H1 (cell line): Measurements from ENCODE around the gene SIRT5. TPM values are rescaled to one million over a fixed set of nuclear protein-coding genes. Genes with fewer than 3 reads are reported as not detected.

Experiments used
- CTCF ChIA-PET: fragments of 300-600 bp; sonication (Branson Sonifier 250); formaldehyde crosslinking; loops from one replicate; lab custom pipeline; 2021; ENCODE audit not compliant: partially characterized antibody; lab: Charles Lee
- POLR2A ChIA-PET: fragments of 300-600 bp; sonication (Branson Sonifier 250); formaldehyde crosslinking; loops from one replicate; lab custom pipeline; 2021; ENCODE audit warnings: inconsistent platforms; ENCODE audit not compliant: partially characterized antibody; lab: Charles Lee
- DNase-seq, 2 experiments: peaks; one replicate each; pipeline versions ENCODE4 v3.0.0 to v3.0.0-alpha.2; 2010 to 2022; ENCODE audit warnings: low spot score in 2 of 2, low read depth in 1 of 2, mixed read lengths in 1 of 2
- FAIRE-seq: peaks from 2 replicates; lab custom pipeline; 2011; peaks lifted over from hg19 to GRCh38; lab: Jason Lieb, UNC
- H2AFZ ChIP-seq: 2 replicates; pipeline ENCODE4 v1.8.1; 2012; ENCODE audit warnings: low read length, inconsistent platforms
- H2AK5ac ChIP-seq: 2 replicates; pipeline ENCODE4 v1.6.1; 2013; ENCODE audit warnings: low read depth, low read length
- H2BK120ac ChIP-seq: replicated peaks from 2 replicates; pipeline ENCODE3; 2013; ENCODE audit warnings: low read depth, low read length, inconsistent platforms
- H2BK12ac ChIP-seq: 2 replicates; pipeline ENCODE4 v1.6.1; 2013; ENCODE audit warnings: low read depth, low read length
- H2BK15ac ChIP-seq: 2 replicates; pipeline ENCODE4 v1.6.1; 2013; ENCODE audit warnings: low read length
- H2BK20ac ChIP-seq: 2 replicates; pipeline ENCODE4 v1.6.1; 2013; ENCODE audit warnings: low read length
- H2BK5ac ChIP-seq: 2 replicates; pipeline ENCODE4 v1.6.1; 2013; ENCODE audit warnings: low read depth, low read length
- H3K14ac ChIP-seq: 2 replicates; pipeline ENCODE4 v1.6.1; 2013; ENCODE audit warnings: inconsistent platforms; ENCODE audit not compliant: insufficient read length
- H3K18ac ChIP-seq: 2 replicates; pipeline ENCODE4 v1.6.1; 2013; ENCODE audit warnings: low read length; ENCODE audit errors: extremely low read depth
- H3K23ac ChIP-seq: 2 replicates; pipeline ENCODE4 v1.6.1; 2013; ENCODE audit warnings: inconsistent platforms; ENCODE audit not compliant: insufficient read length
- H3K23me2 ChIP-seq: 2 replicates; pipeline ENCODE4 v1.6.1; 2013; ENCODE audit warnings: low read depth, low read length
- H3K27ac ChIP-seq: 2 replicates; pipeline ENCODE4 v1.6.1; 2011; ENCODE audit warnings: low read depth, low read length, inconsistent platforms
- H3K27me3 ChIP-seq, 4 experiments: replicated peaks in 1 of 4; 1 replicate in 1 of 4; 2 replicates in 3 of 4; pipeline versions ENCODE4 v1.6.1 to v1.8.1; 2011 to 2013; ENCODE audit warnings: low read length in 3 of 4, mild to moderate bottlenecking in 3 of 4, inconsistent platforms in 2 of 4, mixed read lengths in 2 of 4, moderate library complexity in 1 of 4; ENCODE audit not compliant: control insufficient read depth in 3 of 4, insufficient read depth in 3 of 4; ENCODE audit errors: extremely low read depth in 1 of 4
- H3K36me3 ChIP-seq, 4 experiments: 2 replicates each; pipeline versions ENCODE4 v1.6.1 to v1.8.1; 2011 to 2013; ENCODE audit warnings: mild to moderate bottlenecking in 4 of 4, low read length in 3 of 4, moderate library complexity in 2 of 4, control low read depth in 1 of 4, inconsistent platforms in 1 of 4; ENCODE audit not compliant: insufficient read depth in 4 of 4, control insufficient read depth in 2 of 4
- H3K4ac ChIP-seq: replicated peaks from 2 replicates; pipeline ENCODE3; 2013; ENCODE audit warnings: low read length, low read depth, mixed read lengths, inconsistent platforms; ENCODE audit not compliant: insufficient read length
- H3K4me1 ChIP-seq, 4 experiments: replicated peaks in 1 of 4; 1 replicate in 1 of 4; 2 replicates in 3 of 4; pipeline versions ENCODE4 v1.6.1 to v1.8.1; 2011 to 2013; ENCODE audit warnings: low read length in 3 of 4, inconsistent platforms in 2 of 4, mixed read lengths in 1 of 4; ENCODE audit not compliant: insufficient read depth in 4 of 4, control insufficient read depth in 3 of 4
- H3K4me2 ChIP-seq, 2 experiments: 2 replicates each; pipeline versions ENCODE4 v1.6.1 to v1.8.1; 2011 to 2013; ENCODE audit warnings: low read depth in 2 of 2, low read length in 2 of 2, control low read depth in 1 of 2, inconsistent platforms in 1 of 2, mild to moderate bottlenecking in 1 of 2; ENCODE audit not compliant: insufficient read depth in 1 of 2
- H3K4me3 ChIP-seq, 4 experiments: fragments of 200-600, 300-600 bp in 1 of 4; sonication (generic), shearing (Covaris generic), sonication (Bioruptor Twin) in 1 of 4; 2 replicates each; pipeline versions ENCODE4 v1.5.1 to v1.8.1; 2011 to 2016; ENCODE audit warnings: low read length in 4 of 4, low read depth in 3 of 4, control low read depth in 2 of 4, inconsistent platforms in 2 of 4, mild to moderate bottlenecking in 2 of 4, mixed read lengths in 1 of 4, moderate library complexity in 1 of 4; ENCODE audit not compliant: insufficient read depth in 2 of 4; ENCODE audit errors: extremely low read depth in 1 of 4
- H3K56ac ChIP-seq: replicated peaks from 2 replicates; pipeline ENCODE3; 2013; ENCODE audit warnings: low read depth, mild to moderate bottlenecking, mixed read lengths, low read length, inconsistent platforms; ENCODE audit not compliant: insufficient read length
- H3K79me1 ChIP-seq: 2 replicates; pipeline ENCODE4 v1.6.1; 2013; ENCODE audit warnings: low read depth, low read length, control low read depth
- H3K79me2 ChIP-seq, 2 experiments: 2 replicates each; pipeline versions ENCODE4 v1.6.1 to v1.8.1; 2012 to 2013; ENCODE audit warnings: low read length in 2 of 2, mild to moderate bottlenecking in 2 of 2, inconsistent platforms in 1 of 2; ENCODE audit not compliant: insufficient read depth in 2 of 2, control insufficient read depth in 1 of 2
- H3K9ac ChIP-seq, 4 experiments: replicated peaks in 1 of 4; 1 replicate in 1 of 4; 2 replicates in 3 of 4; pipeline versions ENCODE4 v1.6.1 to v1.8.1; 2011 to 2013; ENCODE audit warnings: low read depth in 3 of 4, low read length in 3 of 4, control low read depth in 2 of 4, mild to moderate bottlenecking in 2 of 4, moderate library complexity in 2 of 4, inconsistent platforms in 1 of 4; ENCODE audit errors: extremely low read depth in 1 of 4
- H3K9me3 ChIP-seq, 2 experiments: 2 replicates each; pipeline versions ENCODE4 v1.6.1 to v1.8.1; 2012 to 2013; ENCODE audit warnings: mild to moderate bottlenecking in 2 of 2, moderate library complexity in 2 of 2, control low read depth in 1 of 2, inconsistent platforms in 1 of 2, low read depth in 1 of 2, low read length in 1 of 2, mixed read lengths in 1 of 2; ENCODE audit not compliant: insufficient read depth in 2 of 2
- H4K20me1 ChIP-seq, 2 experiments: replicated peaks in 1 of 2; 2 replicates each; pipeline versions ENCODE3 to v1.8.1; 2011 to 2013; ENCODE audit warnings: inconsistent platforms in 2 of 2, low read length in 2 of 2, mild to moderate bottlenecking in 1 of 2; ENCODE audit not compliant: insufficient read depth in 2 of 2, control insufficient read depth in 1 of 2
- H4K5ac ChIP-seq: 2 replicates; pipeline ENCODE4 v1.6.1; 2013; ENCODE audit warnings: low read length, low read depth, mixed read lengths, inconsistent platforms; ENCODE audit not compliant: insufficient read length
- H4K8ac ChIP-seq: 2 replicates; pipeline ENCODE4 v1.8.0; 2013; ENCODE audit warnings: mild to moderate bottlenecking, moderate library complexity, low read length, inconsistent platforms; ENCODE audit not compliant: insufficient read depth; ENCODE audit errors: extremely low read depth
- H4K91ac ChIP-seq: replicated peaks from 2 replicates; pipeline ENCODE3; 2013; ENCODE audit warnings: low read length, mixed read lengths, inconsistent platforms; ENCODE audit not compliant: insufficient read length
- CBX8 ChIP-seq: fragments of 300-800, 300-1000 bp; sonication (generic); IDR thresholded peaks from 2 replicates; pipeline ENCODE4 v1.7.1; 2016; ENCODE audit warnings: low read depth, low read length, borderline replicate concordance
- JUND ChIP-seq: IDR thresholded peaks from 2 replicates; pipeline ENCODE4 v1.6.1; 2011; ENCODE audit warnings: mild to moderate bottlenecking, improper control_type of control experiment, low read length
- KDM1A ChIP-seq: fragments of 200-600, 300-600 bp; sonication (generic); IDR thresholded peaks from 2 replicates; pipeline ENCODE4 v1.7.1; 2016; ENCODE audit warnings: mild to moderate bottlenecking, low read length, borderline replicate concordance
- RNF2 ChIP-seq: fragments of 200-900, 300-1000 bp; sonication (generic); IDR thresholded peaks from 2 replicates; pipeline ENCODE4 v1.7.1; 2016; ENCODE audit warnings: borderline replicate concordance, low read depth, mild to moderate bottlenecking, antibody characterized with exemption, low read length; ENCODE audit not compliant: poor library complexity, severe bottlenecking; ENCODE audit errors: missing control alignments
- SIX5 ChIP-seq: IDR thresholded peaks from 2 replicates; pipeline ENCODE4 v1.6.1; 2011; ENCODE audit warnings: mild to moderate bottlenecking, low read depth, low read length
- SP4 ChIP-seq: IDR thresholded peaks from 2 replicates; pipeline ENCODE4 v1.6.1; 2012; ENCODE audit warnings: low read length, inconsistent platforms
- TAF7 ChIP-seq: optimal IDR thresholded peaks from 2 replicates; pipeline ENCODE3; 2011; ENCODE audit warnings: low read depth, mild to moderate bottlenecking, inconsistent platforms, low read length, moderate library complexity, borderline replicate concordance
- TBP ChIP-seq: IDR thresholded peaks from 2 replicates; pipeline ENCODE4 v1.6.1; 2011; ENCODE audit warnings: low read depth, low read length, improper control_type of control experiment
- TEAD4 ChIP-seq: IDR thresholded peaks from 2 replicates; pipeline ENCODE4 v1.6.1; 2012; ENCODE audit warnings: low read depth, low read length, inconsistent platforms, mixed read lengths
- WGBS, 2 experiments: shearing (Covaris generic) in 1 of 2; methylation state at CpG; one replicate each; pipeline versions ENCODE4 v1.1.6 to v1.1.7; 2013 to 2015; ENCODE audit warnings: low lambda C conversion rate in 2 of 2, mixed read lengths in 2 of 2, inconsistent platforms in 1 of 2, low coverage in 1 of 2, missing lambda C conversion rate in 1 of 2; ENCODE audit not compliant: insufficient replicate concordance in 2 of 2, insufficient coverage in 1 of 2, insufficient read length in 1 of 2; ENCODE audit errors: extremely low coverage in 1 of 2, missing lambda C conversion rate in 1 of 2; 5-methylcytosine and 5-hydroxymethylcytosine counted together
- polyA plus RNA-seq, 7 experiments: library from polyadenylated mRNA; depleted of rRNA in 3 of 7; stranded (reverse) in 5 of 7; unstranded in 2 of 7; fragments of >200 nt in 5 of 7; fragments of 200-250 nt in 2 of 7; gene quantifications; 1 replicate in 5 of 7; 2 replicates in 1 of 7; 4 replicates in 1 of 7; pipeline versions ENCODE4 v1.2.1 to v1.2.3, GENCODE V29; 2011 to 2013; ENCODE audit warnings: missing spikeins in 2 of 7, mixed read lengths in 2 of 7
- total RNA-seq: library from RNA; stranded (reverse); fragmentation: NEBNext Ultra II Directional; extraction: Animal tissue kit (Norgen Biotek cat#: 25700); gene quantifications from 2 replicates; pipeline ENCODE4 v1.2.1, GENCODE V29; 2021
- TF ChIP-seq, protein P1 (sequence below): IDR thresholded peaks from 2 replicates; pipeline ENCODE4 v1.6.1; 2011; ENCODE audit warnings: low read length, improper control_type of control experiment

The SIRT5 gene
- total and polyA plus RNA-seq, 2 of the 8 experiments (the other 6 are each of a cell fraction or from before 2014, with no cell fraction given) = 7.4 to 14.7 TPM

DNA sequence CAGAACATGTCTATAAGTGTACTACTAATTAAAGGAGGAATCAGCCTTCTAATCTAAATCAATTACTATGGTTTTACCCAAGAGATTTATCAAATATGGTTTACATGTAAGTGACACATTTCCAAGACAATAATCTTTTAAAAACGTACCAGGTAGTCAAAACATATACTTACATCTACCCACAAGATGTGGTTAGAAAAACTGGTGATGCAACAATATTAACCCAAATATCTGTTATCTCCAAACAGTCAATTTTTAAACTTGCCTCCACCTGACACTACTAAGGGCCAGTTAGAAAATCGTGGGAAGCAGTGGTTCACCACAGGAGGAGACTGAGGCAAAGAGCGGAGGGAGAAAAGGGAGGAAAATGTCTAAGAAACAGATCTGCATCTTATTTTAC is 68.7 kb downstream of the SIRT5 start:
- WGBS, 2 experiments = 90% methylated on average over 3 of the region's 3 CpGs; no CpG with 5 or more reads in 1 of the 2 experiments
- Histone ChIP-seq H3K4ac (no peak overlapping the region), H3K36me3 (peaks cover 0 to 8% (median under 1%) of the 10 kb centered on the region in 4 experiments; a peak in 2 of 8 replicates), H3K9ac (no peak overlapping the region), H2AK5ac (no peak overlapping the region), H2BK15ac (no peak overlapping the region), H3K79me1 (no peaks in the 10 kb centered on the region), H2AFZ (no peak overlapping the region), H3K56ac (no peak overlapping the region), H3K23me2 (no peaks in the 10 kb centered on the region), H3K79me2 (no peaks in the 10 kb centered on the region), H3K27me3 (no peaks in the 10 kb centered on the region), H2BK20ac (no peak overlapping the region), H3K9me3 (no peaks in the 10 kb centered on the region), H4K8ac (no peak overlapping the region)
- no peak for FAIRE-seq
- POLR2A ChIA-PET = no interaction called here
- TF ChIP-seq JUND = no peak
- no peak for TF ChIP-seq SIX5
- TF ChIP-seq TEAD4 = no peak
- TF ChIP-seq SP4 = no peak
- TF ChIP-seq RNF2 = no peak
- TF ChIP-seq, protein P1, sequence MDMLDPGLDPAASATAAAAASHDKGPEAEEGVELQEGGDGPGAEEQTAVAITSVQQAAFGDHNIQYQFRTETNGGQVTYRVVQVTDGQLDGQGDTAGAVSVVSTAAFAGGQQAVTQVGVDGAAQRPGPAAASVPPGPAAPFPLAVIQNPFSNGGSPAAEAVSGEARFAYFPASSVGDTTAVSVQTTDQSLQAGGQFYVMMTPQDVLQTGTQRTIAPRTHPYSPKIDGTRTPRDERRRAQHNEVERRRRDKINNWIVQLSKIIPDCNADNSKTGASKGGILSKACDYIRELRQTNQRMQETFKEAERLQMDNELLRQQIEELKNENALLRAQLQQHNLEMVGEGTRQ = no peak
- TF ChIP-seq KDM1A = no peak
- no peak for TF ChIP-seq TAF7
- TF ChIP-seq TBP = no peak
- no peak for TF ChIP-seq CBX8
- TF ChIP-seq, all 59 proteins: peak for 0
- no peak overlapping the region for H3K27ac ChIP-seq
- H3K14ac ChIP-seq = no peak overlapping the region
- H2BK120ac ChIP-seq = no peak overlapping the region
- H3K4me1 ChIP-seq = 0 out of 7 replicates have a peak, but pooled peaks cover 0 to 4% (median 0%) of the 10 kb centered on the region in 4 experiments
- no peak overlapping the region for H3K4me3 ChIP-seq
- H3K18ac ChIP-seq = no peak overlapping the region
- no peak overlapping the region for H3K4me2 ChIP-seq
- no peak overlapping the region for H4K91ac ChIP-seq
- H3K23ac ChIP-seq = no peak overlapping the region
- H2BK12ac ChIP-seq = no peak overlapping the region
- no peak overlapping the region for H4K5ac ChIP-seq
- DNase-seq = no peak
- H4K20me1 ChIP-seq = no peaks in the 10 kb centered on the region
- CTCF ChIA-PET = no interaction called here
- H2BK5ac ChIP-seq = no peak overlapping the region
